ENCODE data around the gene IMPDH1. TPM values are rescaled to one million over a fixed set of nuclear protein-coding genes. Genes with fewer than 3 reads are reported as not detected.

IMPDH1 gene
- total and polyA plus RNA-seq, 2 donors from 2014 or later = 20.9 to 40.3 TPM

GRCh38 chr7:128417071-128417470, 7.3 kb upstream of the IMPDH1 start:
- intact Hi-C loops (cut with DNase I) = no loop called here
- no peak overlapping the region for H3K27ac ChIP-seq (ENCODE audit: low read depth in 2 of 2, low read length in 2 of 2)
- no peaks in the 10 kb centered on the region for H3K36me3 ChIP-seq (ENCODE audit: control insufficient read depth in 2 of 3, insufficient read depth in 3 of 3, low read length in 3 of 3)
- H3K4me3 ChIP-seq (ENCODE audit: low read length in 3 of 3) = no peak overlapping the region
- no peak overlapping the region for H3K9ac ChIP-seq (ENCODE audit: low read length in 3 of 3)
- TF ChIP-seq CTCF (IDR thresholded peaks at IDR 0.05; ENCODE audit: borderline replicate concordance, extremely low read depth, insufficient read depth) = no peak
- DNase-seq (no peak), FAIRE-seq (no peak)
- no peaks in the 10 kb centered on the region for H3K4me1 ChIP-seq (ENCODE audit: control insufficient read depth in 2 of 3, insufficient read depth in 2 of 3, low read depth in 1 of 3, low read length in 3 of 3)
- no peaks in the 10 kb centered on the region for H3K27me3 ChIP-seq (ENCODE audit: control insufficient read depth, insufficient read depth, low read length)
- no peaks in the 10 kb centered on the region for H3K9me3 ChIP-seq (ENCODE audit: control insufficient read depth in 2 of 3, insufficient read depth in 1 of 3, low read length in 3 of 3)

- Histone ChIP-seq H3K9me3 (ENCODE audit: control insufficient read depth in 2 of 3, insufficient read depth in 1 of 3, low read length in 3 of 3) (no peaks in the 10 kb centered on the region), H3K27ac (ENCODE audit: low read depth in 2 of 2, low read length in 2 of 2) (no peak overlapping the region), H3K27me3 (ENCODE audit: control insufficient read depth, insufficient read depth, low read length) (no peaks in the 10 kb centered on the region), H3K4me1 (ENCODE audit: control insufficient read depth in 2 of 3, insufficient read depth in 2 of 3, low read depth in 1 of 3, low read length in 3 of 3) (peaks cover 0 to 3% (median 0%) of the 10 kb centered on the region in 3 donors), H3K4me3 (ENCODE audit: low read length in 3 of 3) (no peak overlapping the region), H3K36me3 (ENCODE audit: control insufficient read depth in 2 of 3, insufficient read depth in 3 of 3, low read length in 3 of 3) (no peaks in the 10 kb centered on the region), H3K9ac (ENCODE audit: low read length in 3 of 3) (no peak overlapping the region)
- intact Hi-C loops (cut with DNase I) = no loop called here
- FAIRE-seq (no peak), DNase-seq (no peak)
- no peak for TF ChIP-seq CTCF (IDR thresholded peaks at IDR 0.05; ENCODE audit: borderline replicate concordance, extremely low read depth, insufficient read depth)
Measured at GRCh38 chr7:128415217-128415785, 5.5 kb upstream of the IMPDH1 start.

DNA sequence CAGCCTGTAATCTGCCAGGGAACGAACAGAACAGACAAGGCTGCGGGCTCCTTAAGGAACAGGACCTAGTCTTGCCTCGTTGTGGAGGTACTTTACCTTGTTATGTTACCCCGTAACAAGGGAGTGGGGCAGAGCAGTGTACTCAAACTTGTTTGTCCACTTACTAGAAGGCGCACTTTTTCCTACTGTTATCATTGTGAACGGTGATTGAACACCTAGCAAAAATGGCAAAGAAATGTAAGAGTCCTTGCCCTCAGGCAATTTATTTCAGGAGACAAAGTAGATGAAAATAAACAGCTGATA, 620 bp upstream of the IMPDH1 start:
- FAIRE-seq (no peak), DNase-seq (no peak)
- no peaks in the 10 kb centered on the region for H3K9me3 ChIP-seq (ENCODE audit: control insufficient read depth in 2 of 3, insufficient read depth in 1 of 3, low read length in 3 of 3)
- H3K9ac ChIP-seq (ENCODE audit: low read length in 3 of 3) = peak overlapping the region; percentile 63 to 79 (median 77)
- peak overlapping the region; percentile 51 to 85 for H3K27ac ChIP-seq (ENCODE audit: low read depth in 2 of 2, low read length in 2 of 2)
- intact Hi-C loops (cut with DNase I) = no loop called here
- H3K27me3 ChIP-seq (ENCODE audit: control insufficient read depth, insufficient read depth, low read length) = no peaks in the 10 kb centered on the region
- peaks cover 0 to 20% (median 0%) of the 10 kb centered on the region in 3 donors for H3K4me1 ChIP-seq (ENCODE audit: control insufficient read depth in 2 of 3, insufficient read depth in 2 of 3, low read depth in 1 of 3, low read length in 3 of 3)
- H3K36me3 ChIP-seq (ENCODE audit: control insufficient read depth in 2 of 3, insufficient read depth in 3 of 3, low read length in 3 of 3) = no peaks in the 10 kb centered on the region
- TF ChIP-seq CTCF (IDR thresholded peaks at IDR 0.05; ENCODE audit: borderline replicate concordance, extremely low read depth, insufficient read depth) = no peak
- H3K4me3 ChIP-seq (ENCODE audit: low read length in 3 of 3) = peak overlapping the region; percentile 78 to 91 (median 88)
